Measurements from ENCODE around the gene PSPN. TPM values are rescaled to one million over a fixed set of nuclear protein-coding genes. Genes with fewer than 3 reads are reported as not detected.

The PSPN gene
- total and polyA plus RNA-seq, 2 of the 13 experiments (the other 11 are each of a cell fraction or from before 2014, with no cell fraction given): 0.69 to 1.1 TPM

- TF ChIP-seq, protein P1, sequence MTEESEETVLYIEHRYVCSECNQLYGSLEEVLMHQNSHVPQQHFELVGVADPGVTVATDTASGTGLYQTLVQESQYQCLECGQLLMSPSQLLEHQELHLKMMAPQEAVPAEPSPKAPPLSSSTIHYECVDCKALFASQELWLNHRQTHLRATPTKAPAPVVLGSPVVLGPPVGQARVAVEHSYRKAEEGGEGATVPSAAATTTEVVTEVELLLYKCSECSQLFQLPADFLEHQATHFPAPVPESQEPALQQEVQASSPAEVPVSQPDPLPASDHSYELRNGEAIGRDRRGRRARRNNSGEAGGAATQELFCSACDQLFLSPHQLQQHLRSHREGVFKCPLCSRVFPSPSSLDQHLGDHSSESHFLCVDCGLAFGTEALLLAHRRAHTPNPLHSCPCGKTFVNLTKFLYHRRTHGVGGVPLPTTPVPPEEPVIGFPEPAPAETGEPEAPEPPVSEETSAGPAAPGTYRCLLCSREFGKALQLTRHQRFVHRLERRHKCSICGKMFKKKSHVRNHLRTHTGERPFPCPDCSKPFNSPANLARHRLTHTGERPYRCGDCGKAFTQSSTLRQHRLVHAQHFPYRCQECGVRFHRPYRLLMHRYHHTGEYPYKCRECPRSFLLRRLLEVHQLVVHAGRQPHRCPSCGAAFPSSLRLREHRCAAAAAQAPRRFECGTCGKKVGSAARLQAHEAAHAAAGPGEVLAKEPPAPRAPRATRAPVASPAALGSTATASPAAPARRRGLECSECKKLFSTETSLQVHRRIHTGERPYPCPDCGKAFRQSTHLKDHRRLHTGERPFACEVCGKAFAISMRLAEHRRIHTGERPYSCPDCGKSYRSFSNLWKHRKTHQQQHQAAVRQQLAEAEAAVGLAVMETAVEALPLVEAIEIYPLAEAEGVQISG (CRISPR knock-in tag; IDR thresholded peaks at IDR 0.05): peak; percentile 91
- TF ChIP-seq CREM (IDR thresholded peaks at IDR 0.05) (peak; percentile 93), CREM (CRISPR knock-in tag; IDR thresholded peaks at IDR 0.05) (no peak), NAIF1 (CRISPR knock-in tag; IDR thresholded peaks at IDR 0.05; ENCODE audit: borderline replicate concordance) (peak; percentile 86; the same call in 1 of the 2 replicates), MAX (IDR thresholded peaks at IDR 0.05) (peak; percentile 59; the same call in 1 of the 2 replicates), SIN3A (IDR thresholded peaks at IDR 0.05; ENCODE audit: borderline replicate concordance, low read depth, low read length) (peak; percentile 95), SRSF9 (IDR thresholded peaks at IDR 0.05; ENCODE audit: borderline replicate concordance, insufficient read depth, low read depth, low read length, poor library complexity, severe bottlenecking) (no peak), LCORL (IDR thresholded peaks at IDR 0.05) (no peak), LCORL (CRISPR knock-in tag; IDR thresholded peaks at IDR 0.05) (peak; percentile 37; the same call in 1 of the 2 replicates), ZNF75D (CRISPR knock-in tag; IDR thresholded peaks at IDR 0.05; ENCODE audit: borderline replicate concordance) (no peak), RFX5 (IDR thresholded peaks at IDR 0.05; ENCODE audit: low read depth, low read length) (peak; percentile 55; the same call in 1 of the 2 replicates), ZNF768 (CRISPR knock-in tag; IDR thresholded peaks at IDR 0.05) (0 out of 2 replicates have a peak, but pooled peaks have one; percentile 61), U2AF2 (IDR thresholded peaks at IDR 0.05; ENCODE audit: low read depth, low read length) (peak; percentile 60; the same call in 1 of the 2 replicates), ZNF552 (CRISPR knock-in tag; IDR thresholded peaks at IDR 0.05; ENCODE audit: borderline replicate concordance) (peak; percentile 54; the same call in 1 of the 2 replicates), RBM39 (IDR thresholded peaks at IDR 0.05; ENCODE audit: low read depth, low read length, poor library complexity, severe bottlenecking) (peak; percentile 16), FIP1L1 (IDR thresholded peaks at IDR 0.05; ENCODE audit: borderline replicate concordance, insufficient read depth, low read depth, low read length) (no peak), ZNF563 (CRISPR knock-in tag; IDR thresholded peaks at IDR 0.05) (peak; percentile 55; the same call in 1 of the 2 replicates), ZNF430 (CRISPR knock-in tag; IDR thresholded peaks at IDR 0.05) (peak; percentile 68; the same call in 1 of the 2 replicates), NFE2L1 (CRISPR knock-in tag; IDR thresholded peaks at IDR 0.05; ENCODE audit: borderline replicate concordance) (no peak), ZNF460 (CRISPR knock-in tag; IDR thresholded peaks at IDR 0.05; ENCODE audit: borderline replicate concordance) (no peak), POLR2AphosphoS5 (IDR thresholded peaks at IDR 0.05; ENCODE audit: low read depth, low read length) (peak; percentile 76)
- TF ChIP-seq, protein P2, sequence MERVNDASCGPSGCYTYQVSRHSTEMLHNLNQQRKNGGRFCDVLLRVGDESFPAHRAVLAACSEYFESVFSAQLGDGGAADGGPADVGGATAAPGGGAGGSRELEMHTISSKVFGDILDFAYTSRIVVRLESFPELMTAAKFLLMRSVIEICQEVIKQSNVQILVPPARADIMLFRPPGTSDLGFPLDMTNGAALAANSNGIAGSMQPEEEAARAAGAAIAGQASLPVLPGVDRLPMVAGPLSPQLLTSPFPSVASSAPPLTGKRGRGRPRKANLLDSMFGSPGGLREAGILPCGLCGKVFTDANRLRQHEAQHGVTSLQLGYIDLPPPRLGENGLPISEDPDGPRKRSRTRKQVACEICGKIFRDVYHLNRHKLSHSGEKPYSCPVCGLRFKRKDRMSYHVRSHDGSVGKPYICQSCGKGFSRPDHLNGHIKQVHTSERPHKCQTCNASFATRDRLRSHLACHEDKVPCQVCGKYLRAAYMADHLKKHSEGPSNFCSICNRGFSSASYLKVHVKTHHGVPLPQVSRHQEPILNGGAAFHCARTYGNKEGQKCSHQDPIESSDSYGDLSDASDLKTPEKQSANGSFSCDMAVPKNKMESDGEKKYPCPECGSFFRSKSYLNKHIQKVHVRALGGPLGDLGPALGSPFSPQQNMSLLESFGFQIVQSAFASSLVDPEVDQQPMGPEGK (CRISPR knock-in tag; IDR thresholded peaks at IDR 0.05): peak; percentile 94
- TF ChIP-seq, protein P3, sequence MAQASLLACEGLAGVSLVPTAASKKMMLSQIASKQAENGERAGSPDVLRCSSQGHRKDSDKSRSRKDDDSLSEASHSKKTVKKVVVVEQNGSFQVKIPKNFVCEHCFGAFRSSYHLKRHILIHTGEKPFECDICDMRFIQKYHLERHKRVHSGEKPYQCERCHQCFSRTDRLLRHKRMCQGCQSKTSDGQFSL (CRISPR knock-in tag; IDR thresholded peaks at IDR 0.05): no peak
These were observed 17.6 kb upstream of the PSPN start, which contains the start of gene GTF2F1 (continued) for GRCh38 chr19:6393074-6393982.

Data from HepG2 (cell line).